Activated T-cell treated with anti-CD3 and anti-CD28 coated beads for 1 hour (primary cell): Measurements from ENCODE around the gene FGD6.
"Not testable (repeated sequence)": the region's sequence is repeated elsewhere in the genome, so short reads cannot be mapped to it uniquely, and the experiment has no call there.

ENCODE experiments used
- DNase-seq: peaks from one replicate; pipeline ENCODE4 v3.0.0-alpha.2; 2020; ENCODE audit warnings: low read depth

Gene FGD6

DNA sequence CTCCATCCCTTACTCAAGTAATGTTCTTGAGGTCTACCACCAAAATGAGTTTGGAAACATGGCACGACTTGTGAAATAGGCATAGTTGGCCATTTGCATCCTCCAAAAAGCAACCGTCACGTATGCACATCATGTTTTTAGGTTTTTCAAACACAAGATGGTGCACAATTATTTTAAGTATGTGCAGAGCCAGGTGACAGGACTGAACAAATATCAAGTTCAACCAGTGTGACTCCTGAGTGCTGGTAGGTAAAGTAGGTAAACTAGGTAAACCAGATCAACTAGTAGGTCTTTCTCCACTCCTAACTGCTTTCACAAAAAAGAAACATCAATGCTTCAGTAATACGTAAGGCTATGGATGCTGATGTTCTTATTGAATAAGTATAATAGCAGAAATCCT is 39.1 kb downstream of the FGD6 start:
- no peak for DNase-seq

DNA sequence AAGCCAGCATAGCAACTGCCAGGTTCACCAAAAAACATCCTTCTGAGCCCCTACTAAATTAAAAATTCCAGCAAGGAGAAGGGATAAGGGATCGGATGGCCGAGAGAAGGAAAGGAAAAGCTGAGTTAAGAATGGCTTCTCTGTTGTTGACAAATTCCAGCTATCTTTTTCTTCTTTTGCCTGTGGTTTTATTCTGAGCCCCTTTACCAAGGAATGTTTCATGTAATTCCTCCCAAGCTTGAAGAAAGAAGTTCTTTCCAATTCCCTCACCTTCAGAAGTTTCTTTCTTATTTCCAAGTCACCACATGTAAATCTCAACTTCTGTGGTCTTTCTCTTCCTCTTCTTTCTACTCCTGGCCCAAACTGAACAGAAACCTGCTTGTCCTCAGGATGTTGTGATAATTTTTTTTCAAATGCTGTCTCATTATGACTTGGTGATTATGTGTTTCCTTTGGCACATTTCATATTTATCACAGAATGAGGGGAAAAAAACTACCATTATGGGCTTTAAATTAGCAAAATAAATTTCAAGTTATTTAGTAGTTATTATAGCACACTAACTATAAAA is 40.0 kb downstream of the FGD6 start:
- DNase-seq, result no peak

GRCh38 chr12:95173392-95174251 is 43.6 kb downstream of the FGD6 start:
- no peak for DNase-seq

GRCh38 chr12:95169368-95169767 is 47.9 kb downstream of the FGD6 start:
- no peak for DNase-seq

- no peak for DNase-seq
These were observed 48.5 kb downstream of the FGD6 start for GRCh38 chr12:95168746-95169145.

- DNase-seq, result no peak
These were observed 52.6 kb downstream of the FGD6 start for GRCh38 chr12:95164656-95165055.

DNA sequence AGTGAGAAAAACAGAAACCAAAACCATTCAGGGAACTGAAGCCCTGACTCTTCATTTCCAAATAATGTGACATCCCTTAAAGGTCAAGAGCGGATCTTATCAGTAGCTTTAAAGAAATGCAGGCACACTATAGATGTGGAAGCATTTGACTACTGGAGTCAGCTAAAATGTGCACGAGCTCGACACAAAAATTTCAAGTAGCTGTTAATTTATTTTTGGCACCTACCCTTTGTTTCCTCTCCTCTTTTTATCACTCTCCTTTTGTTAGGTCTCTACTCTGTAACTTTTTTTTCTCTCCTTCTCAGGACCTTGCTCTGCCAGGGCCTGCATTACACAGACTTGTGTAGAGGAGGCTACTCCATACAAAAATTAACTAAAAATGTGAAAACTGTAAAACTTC is 58.3 kb downstream of the FGD6 start:
- no peak for DNase-seq

GRCh38 chr12:95151821-95152220 is 65.4 kb downstream of the FGD6 start:
- no peak for DNase-seq

GRCh38 chr12:95151406-95151805 is 65.9 kb downstream of the FGD6 start:
- DNase-seq, result no peak

DNA sequence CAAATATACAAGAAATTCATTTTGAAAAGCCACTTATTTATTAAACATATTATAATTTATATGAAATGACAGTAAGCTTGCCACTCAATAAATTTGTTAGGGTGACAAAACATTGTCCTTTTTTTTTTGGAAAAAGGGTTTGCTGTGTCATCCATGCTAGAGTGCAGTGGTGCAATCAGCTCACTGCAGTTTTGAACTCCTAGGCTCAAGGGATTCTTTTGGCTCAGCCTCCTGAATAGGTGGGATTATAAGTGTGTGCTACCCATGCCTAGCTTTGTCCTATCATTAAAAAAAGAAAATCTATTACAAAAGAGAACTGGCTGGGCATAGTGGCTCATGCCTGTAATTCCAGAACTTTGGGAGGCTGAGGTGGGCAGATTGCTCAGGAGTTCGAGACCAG is 66.8 kb downstream of the FGD6 start:
- DNase-seq, result no peak

DNA sequence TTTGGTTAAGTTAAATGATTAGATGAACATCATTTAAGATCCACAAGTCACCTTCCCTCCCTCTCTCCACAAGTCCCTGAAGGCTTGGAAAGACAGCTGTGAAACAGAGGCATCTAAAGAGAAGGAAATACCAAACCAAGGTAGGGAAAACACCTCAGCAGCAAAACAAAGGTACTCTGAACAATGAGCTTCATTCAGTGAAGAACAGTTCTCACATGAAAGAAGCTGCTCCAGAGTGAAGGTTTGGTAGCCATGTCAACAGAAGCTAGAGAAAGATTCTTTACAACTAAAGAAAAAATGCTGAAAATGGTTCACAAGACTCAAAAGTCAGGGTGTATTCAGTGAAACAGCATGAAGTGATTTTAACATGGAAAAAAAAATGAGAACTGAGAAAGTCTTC is 69.4 kb downstream of the FGD6 start:
- no peak for DNase-seq

GRCh38 chr12:95146769-95147168 is 70.5 kb downstream of the FGD6 start:
- DNase-seq, result no peak

DNA sequence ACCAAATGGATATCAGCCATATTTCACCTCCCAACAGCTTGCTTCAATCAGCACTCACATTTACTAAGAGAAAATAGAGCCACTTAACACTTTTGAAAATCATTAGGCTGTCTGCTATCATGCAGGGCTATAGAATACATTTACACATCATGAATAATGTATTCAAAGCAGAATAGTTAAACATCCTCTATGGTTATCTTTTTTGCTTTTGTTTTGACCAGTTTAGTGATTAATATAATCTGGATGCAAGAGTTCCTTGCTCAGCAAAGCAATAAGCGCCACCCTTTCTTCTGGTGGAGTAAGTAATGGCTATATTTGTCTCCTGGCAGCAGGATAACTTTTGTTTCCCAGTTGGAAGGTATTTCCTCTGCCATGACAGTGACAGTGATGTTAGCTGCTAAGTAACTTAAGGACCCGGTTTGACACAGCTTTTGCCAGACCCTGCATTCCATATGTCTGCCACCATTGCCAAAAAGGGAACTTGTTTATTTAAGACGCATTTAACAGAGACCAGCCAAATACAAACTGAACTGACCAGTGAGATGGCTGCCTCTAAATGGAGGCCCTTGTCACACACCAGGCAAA is 73.6 kb downstream of the FGD6 start:
- no peak for DNase-seq

GRCh38 chr12:95142431-95143151 is 74.7 kb downstream of the FGD6 start:
- DNase-seq, result no peak

- DNase-seq, result no peak
These were observed 76.0 kb downstream of the FGD6 start for GRCh38 chr12:95141310-95141709.

DNA sequence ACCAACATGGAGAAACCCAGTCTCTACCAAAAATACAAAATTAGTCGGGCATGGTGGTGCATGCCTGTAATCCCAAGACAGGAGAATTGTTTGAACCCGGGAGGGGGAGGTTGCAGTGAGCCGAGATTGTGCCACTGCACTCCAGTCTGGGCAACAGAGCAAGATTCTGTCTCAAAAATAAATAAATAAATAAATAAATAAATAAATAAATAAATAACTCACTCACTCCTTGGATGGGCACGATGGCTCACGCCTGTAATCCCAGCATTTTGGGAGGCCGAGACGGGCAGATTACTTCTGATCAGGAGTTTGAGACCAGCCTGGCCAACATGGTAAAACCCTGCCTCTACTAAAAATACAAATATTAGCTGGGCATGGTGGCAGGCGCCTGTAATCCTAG is 79.2 kb downstream of the FGD6 start:
- not testable (repeated sequence) for DNase-seq

- no peak for DNase-seq
These were observed 80.7 kb downstream of the FGD6 start for GRCh38 chr12:95136598-95136997.

GRCh38 chr12:95134085-95134484 is 83.2 kb downstream of the FGD6 start:
- no peak for DNase-seq

DNA sequence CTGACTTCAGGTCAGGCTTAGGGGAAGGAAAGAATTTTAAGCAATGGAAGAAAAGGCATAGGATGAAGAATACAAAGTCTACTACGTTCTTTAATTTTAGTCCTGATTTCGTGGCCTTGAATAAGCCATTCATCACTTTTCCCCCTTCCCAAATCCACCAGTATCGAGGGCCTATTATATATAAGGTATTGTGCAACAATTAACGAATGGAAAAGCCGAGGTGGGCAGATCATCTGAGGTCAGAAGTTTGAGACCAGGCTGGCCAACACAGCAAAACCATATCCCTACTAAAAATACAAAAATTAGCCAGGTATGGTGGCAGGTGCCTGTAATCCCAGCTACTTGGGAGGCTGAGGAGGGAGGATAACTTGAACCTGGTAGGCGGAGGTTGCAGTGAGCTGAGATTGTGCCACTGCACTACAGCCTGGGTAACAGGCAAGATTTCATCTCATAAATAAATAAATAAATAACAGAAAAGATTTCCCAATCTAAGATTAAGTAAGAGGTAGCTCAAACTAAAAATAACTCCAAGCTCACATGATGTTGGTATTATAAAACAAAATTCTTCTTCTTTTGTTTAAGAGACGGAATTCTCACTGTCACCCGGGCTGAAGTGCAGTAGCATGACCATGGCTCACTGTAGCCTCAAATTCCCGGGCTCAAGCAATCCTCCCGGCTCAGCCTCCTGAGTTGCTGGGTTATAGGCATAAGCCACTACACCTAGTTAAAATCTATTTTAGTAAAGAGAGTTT is 85.5 kb downstream of the FGD6 start:
- DNase-seq, result no peak

DNA sequence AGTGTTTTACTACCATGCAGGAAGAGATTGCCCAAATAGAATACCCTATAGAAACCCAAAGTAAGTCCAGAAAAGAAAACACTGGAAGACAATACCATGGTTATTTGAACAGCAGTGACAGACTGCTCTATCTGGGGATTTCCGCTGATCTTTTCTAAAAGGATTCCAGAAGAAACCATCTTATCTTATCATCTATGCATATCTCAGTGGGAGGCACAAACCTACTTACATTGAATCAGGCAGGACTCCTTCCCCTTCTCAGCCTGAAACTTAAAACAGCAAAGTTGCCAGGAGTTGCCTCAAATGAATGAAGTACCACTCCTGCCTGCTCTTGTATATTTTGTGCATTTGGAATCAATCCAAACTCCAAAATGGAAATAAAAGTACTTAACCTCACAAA is 87.2 kb downstream of the FGD6 start:
- no peak for DNase-seq

GRCh38 chr12:95129115-95129514 is 88.2 kb downstream of the FGD6 start:
- DNase-seq, result no peak

GRCh38 chr12:95126736-95127135 is 90.5 kb downstream of the FGD6 start:
- no peak for DNase-seq
